Activated CD4-positive, alpha-beta T cell treated with anti-CD3 and anti-CD28 coated beads for 1 hour (primary cell): ENCODE results near the gene ARHGAP28.
"Not testable (repeated sequence)": the region's sequence is repeated elsewhere in the genome, so short reads cannot be mapped to it uniquely, and the experiment has no call there.

Experiments
- DNase-seq: peaks from one replicate; pipeline ENCODE4 v3.0.0-alpha.2; 2020

ARHGAP28 gene

DNA sequence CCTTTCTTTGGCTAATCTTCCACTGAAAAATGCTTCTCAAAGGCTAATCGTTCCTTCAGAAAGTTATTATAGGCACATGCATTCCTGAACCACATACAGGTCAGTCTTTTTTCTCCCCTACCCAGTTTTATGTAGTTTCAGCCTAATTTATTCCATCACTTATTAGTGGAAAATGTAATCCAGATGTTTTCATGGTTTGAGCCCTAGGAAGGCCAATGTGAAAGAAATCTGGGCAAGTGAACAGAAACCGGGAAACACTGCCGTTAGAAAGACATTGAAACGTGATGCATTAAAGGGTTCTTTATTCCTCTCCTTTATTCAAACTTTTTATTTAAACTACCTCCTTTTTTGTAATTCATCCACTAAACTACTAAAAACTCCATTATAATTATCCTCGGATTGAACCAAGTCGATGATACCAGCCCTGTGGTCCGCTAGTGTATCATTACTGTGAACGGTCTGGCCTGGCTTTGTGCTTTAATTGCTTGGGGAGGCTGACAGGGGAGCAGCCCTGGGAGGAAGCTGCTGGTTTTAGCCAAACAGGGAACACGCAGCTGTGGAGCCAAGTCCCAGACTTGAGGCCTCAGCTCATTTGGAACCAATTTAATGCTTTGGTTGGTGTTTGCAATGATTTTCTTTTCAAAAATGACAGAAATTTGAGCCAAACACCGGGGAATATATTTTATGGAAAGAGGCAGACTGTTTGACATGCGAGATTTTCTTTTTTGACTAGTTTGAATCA, 149.2 kb downstream of the ARHGAP28 start:
- DNase-seq, result no peak

DNA sequence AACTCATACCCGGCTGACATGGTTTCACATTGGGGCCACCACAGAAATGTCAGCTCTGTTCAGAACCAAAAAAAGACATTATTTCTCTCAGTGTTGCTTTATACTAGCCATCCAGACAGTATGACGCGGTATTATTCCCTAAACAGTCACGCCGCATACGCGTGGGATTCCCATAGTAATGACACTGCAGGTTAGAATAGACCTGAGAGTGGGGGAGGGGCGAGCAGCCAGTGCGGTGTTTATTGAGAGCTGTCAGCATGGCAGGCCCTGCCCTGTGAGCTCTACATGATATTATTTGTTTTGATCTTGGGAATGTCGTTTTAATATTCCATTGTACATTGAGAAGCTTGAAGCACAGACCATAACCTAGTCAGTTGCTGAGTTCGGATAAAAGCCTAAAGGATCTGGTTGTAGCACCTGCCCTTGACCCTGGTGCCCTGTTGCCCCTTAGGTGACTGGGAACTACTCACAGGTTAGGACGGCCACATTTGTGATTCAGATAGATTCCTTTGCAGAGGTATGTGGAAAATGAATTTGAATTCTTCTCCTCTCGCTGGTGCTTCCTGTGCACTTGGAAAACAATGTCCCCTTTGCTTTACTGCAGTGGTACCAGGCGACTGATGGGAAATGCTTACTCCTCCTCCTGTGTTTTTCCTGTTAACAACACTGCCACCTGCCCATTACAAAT, 150.1 kb downstream of the ARHGAP28 start:
- no peak for DNase-seq

DNA sequence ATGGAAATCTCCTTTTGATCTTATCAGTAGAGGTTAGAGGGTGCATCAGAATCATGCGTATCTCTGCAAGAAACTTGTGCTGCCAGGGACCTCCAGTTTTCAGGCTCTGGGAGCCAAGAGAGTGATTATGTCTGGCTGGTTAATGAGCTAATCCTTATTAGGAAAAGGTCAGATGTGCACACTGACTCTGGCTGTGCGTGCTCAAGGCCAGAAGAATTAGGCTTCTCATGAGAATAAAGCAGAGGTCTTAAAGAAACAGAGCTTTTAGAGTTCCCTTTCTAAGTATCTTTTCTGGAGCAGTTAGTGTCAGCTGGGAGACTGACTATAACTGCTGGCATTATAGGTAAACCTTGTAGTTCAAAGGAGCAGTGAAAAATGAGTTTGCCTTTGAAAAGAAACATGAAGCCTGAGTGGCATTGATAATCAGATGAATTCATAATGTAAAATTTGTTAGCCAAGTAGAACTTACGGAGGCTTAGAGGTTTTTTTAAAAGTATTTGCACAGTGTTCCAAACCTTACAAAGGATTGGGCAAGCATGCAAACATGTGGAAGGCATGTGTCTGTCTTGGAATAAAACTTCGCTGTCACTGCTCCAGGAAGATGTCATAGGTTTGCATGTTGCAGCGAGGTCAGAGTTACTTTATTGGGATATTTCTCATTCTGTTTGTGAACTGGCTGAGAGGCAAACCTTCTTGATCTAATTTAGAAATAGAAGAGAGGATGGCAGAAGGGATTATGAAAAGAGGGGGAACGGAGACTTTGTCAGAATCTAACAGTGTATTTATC, 151.7 kb downstream of the ARHGAP28 start:
- no peak for DNase-seq

DNA sequence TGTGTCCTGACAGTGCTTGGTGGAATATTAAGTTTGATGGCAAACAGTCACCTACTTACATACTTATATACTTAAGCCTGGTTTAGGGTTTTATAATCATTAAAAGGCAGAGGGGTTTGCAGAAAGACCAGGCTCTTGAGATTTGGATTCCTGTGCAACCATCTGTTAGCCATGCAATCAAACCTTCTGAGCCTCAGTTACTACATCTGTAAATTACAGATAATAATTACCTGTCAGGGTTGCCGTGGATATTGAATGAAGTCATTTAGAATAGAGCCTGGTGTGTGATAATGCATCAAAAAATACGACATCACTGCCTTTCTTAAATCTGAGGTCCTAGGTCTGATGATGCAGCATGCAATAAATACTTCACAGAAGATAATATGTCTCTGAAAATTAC, 152.9 kb downstream of the ARHGAP28 start:
- no peak for DNase-seq

DNA sequence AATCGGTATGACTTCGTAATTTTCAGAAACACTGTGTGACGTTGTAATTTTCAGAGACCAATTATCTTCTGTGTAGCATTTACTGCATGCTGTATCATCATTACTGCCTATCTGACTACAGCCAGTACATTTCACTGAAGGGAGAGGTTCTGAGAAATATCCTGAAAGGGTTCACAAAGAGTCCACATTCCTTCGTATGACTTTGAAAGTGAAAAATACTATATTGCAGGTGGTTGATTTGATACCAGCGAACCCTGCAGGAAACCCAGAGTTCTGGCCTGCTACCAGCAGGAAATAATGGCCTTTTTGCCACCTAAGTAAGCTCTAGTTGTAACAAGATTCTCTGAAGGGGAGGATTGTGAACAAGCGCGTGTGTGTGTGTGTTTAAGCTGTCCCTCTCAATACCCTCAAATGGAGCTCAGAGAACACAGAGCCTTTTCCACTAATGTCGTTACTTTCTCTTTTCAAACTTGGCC, 155.5 kb downstream of the ARHGAP28 start:
- DNase-seq, result no peak

DNA sequence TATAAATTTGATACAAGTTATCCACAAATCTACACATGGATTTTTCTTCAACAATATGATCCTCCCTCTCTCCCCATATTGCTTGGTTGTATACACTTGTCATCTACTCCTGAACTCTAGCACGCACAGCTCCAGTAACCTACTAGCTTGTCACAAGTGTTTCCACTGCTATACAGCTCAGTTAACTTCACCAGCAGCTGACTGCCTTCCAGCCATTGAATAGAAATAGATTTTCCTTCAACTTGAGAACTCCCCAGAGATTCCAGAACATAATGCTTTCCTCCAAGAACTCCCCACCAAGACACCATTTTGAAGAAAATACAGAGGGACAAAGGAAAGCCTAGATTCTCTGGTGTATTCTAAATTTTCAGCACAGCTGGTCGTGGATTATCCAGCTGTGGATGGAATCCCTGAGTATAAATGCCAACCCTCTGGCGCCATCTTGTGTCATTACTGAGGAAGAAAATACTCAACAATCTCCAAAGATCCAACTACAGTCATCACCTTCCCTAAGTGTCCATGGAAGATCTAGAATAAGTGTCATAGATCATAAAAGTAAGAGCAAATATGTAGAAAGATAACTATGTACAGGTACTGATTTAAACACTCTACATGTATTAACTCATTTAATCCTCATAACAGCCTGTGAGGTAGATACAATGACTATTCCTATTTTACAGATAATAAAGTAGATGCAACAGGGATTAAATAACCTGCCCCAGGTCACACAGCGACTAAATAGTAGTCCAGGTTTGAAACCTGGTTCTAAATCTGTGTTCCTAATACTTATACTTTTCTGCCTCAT, 156.7 kb downstream of the ARHGAP28 start:
- DNase-seq, result no peak

DNA sequence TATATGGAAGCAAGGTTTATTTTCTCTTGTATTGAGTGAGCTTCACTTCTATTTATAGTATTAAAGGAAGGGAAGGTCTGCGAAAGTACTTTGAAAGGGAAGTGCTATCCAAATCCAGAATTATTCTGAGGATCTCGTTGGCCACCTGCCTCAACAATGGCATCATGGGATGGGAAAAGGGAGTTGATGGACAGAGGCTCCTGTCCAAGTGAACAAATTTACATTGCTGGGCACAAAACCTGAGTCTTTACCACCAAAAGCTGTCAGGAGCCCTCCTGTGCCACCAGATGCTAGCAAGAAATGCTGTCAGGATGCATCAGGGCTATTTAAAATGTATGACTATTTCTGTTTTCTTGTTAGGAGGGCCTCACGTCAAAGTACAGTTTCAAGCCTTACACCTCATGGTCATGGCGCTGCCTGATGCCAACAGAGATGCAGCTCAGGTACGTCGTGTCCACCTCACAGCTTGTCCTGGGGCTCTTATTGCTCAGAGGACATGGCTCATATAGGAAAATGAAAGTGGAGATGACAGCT, 157.3 kb downstream of the ARHGAP28 start:
- no peak for DNase-seq

DNA sequence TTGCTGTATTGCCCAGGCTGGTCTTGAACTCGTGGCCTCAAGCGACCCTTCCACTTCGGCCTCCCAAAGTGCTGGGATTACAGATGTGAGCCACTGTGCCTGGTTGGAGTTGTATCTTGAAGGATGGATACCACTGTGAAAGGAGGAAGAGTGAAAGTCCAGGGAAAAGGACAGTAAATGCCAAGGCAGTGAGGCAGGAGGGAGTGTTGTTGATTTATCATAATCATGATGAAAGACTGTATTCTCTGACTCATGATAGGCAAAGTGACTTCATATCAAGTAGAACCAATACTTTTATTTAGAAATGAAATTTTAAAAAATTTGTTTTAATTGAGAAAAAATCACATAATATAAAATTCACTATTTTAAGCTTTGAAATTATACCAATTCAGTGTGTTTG, 162.3 kb downstream of the ARHGAP28 start:
- no peak for DNase-seq

DNA sequence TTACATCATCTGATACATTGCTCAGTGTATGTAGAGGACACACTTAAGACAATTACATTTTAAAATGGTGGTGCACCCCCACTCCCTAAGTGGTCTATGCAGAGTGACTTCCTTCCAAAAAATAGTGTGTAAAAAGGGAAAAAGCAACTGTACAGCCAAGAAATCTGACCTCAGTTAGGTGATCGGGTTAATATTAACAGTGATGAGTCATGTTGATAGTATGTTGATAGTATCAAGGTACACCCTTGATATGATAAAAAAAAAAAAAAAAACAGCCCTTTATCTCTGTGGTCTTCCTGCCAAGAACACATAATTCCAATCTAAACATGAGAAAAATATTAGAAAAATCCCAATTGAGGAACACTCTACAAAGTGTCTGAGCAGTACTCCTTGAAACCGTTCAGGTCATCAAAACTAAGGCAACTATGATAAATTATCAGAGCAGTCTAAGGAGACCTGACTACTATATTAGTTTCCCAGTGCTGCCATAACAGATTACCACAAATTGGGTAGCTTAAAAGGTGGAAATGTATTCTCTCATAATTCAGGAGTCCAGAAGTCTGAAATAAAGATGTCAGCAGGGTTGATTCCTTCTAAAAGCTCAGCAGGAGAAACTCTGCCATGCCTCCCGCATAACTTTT, 171.9 kb downstream of the ARHGAP28 start:
- DNase-seq, result no peak

DNA sequence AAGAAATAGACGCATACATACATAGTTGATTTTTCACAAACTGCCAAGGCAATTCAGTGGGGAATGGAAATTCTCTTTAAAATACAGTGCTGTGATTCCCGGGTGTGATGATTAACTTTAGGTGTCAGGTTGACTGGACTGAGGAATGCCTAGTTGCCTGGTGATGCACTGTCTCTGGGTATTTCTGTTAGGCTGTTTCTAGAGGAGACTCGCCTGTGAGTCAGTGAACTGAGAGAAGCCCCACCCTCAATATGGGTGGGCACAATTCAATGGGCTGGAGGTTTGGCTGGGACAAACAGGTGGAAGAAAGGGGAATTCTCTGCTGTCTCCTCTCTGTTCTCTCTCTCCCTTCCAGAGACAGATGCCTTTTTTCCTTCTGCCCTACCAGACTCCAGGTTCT, 187.6 kb downstream of the ARHGAP28 start:
- DNase-seq, result no peak

DNA sequence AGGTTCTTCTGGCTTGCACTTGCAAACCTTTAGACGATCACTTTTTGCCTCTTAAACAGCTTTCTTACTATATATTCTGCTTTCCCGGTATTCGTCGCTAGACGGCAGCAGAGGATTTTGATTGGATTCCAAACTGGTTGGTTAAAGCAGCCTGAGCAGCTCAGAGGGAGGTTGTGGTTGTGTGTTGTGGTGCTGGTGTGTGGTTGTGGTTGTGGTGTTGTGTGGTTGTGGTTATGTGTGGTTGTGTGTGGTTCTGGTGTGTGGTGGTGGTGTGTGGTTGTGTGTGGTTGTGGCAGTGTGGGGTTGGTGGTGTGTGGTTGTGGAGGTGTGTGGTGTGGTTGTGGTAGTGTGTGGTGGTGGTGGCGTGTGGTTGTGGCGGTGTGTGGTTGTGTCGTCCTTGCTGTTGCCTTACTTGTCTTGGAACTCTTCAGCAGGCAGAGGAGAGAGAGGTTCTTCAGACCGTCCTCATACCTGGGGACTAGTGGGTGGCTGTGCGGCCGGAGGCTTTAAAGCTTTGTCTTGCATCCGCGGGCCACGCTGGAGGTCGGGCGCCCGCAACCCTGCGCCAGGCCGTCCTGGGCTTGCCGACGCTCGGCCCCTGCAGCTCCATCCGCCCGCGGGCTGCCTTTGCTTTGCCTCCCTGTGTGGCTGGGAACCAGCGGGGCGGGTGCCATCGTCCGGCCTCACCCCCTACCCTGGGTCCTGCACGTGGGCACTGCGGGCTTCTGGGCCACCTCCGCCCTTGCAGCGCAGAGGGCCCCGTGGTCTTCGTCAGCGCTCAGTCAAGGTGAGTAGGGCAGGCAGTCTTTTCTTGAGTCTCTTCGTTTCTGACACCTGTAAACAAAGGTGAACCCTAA, 190.8 kb downstream of the ARHGAP28 start:
- no peak for DNase-seq

DNA sequence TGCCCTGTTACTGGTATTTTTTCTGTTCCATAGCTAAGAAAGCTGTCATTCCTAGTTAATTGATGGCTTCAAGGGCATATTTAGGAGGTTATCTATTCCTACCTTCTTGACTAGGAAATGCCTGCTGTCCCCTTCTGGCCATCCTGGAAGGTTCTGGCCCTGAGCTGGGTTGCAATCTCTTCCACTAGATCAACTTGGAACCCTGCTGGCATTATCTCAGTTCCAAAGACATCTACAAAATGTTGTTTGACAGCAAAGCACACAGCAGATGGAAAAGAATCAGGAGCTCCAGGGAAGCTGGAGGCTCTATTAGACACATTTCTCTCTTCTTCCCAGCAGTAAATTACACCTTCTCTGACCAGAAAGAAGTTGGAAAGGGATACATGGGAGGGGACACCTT, 192.1 kb downstream of the ARHGAP28 start:
- DNase-seq, result no peak

DNA sequence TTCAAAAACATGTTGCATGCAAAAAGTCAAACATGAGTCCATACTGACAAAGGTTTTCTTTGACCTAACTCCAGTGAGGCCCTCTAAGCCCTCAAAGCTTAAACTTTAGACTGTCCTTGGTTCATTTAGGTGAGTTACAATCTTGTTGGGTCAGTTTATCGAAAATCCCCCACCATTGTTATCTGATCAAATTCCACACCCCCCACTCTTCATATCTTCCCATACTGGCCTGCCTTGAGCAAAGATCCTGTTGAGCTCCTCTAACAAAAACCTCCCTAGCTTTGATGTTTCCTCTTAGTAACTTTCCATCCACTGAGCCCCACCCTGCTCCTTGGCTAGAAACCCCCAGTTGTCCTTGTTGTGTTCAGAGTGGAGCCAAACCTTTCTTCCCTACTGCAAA, 193.7 kb downstream of the ARHGAP28 start:
- no peak for DNase-seq

DNA sequence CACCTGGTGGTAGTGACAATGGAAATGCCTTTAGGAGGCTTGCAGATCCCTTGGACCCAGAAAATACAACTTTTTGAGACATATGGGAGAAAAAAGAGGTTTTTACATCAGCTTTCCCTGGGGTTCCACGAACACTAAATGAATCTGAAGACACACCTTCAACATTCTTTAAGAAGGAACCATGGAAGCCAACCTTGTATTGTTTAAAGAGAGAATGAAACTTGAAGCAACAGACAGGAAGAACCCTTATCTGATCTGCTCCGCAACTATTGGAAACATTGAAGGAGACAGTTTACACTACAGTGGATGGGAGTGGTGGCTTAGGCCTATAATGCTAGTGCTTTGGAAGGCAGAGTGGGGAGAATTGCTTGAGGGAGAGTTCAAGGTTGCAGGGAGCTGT, 197.6 kb downstream of the ARHGAP28 start:
- DNase-seq, result no peak

DNA sequence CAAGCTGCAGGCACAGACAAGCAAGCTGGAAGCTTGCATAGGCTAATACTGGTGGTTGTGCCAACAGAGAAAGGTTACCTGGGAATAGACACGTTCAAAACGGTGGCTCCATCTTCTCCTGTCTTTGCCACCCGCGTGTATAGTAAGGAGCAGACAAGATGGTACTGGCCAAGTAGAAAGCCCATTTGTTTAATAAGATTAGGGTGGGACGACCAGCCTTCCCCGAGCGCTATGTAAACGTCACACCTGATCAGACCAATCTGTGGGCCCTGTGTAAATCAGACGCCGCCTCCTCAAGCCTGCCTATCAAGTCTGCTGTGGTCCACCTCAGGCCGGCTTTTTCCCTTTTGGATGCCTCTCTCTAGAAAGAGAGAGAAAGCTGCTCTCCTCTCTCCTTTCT, 198.8 kb downstream of the ARHGAP28 start:
- DNase-seq, result no peak

DNA sequence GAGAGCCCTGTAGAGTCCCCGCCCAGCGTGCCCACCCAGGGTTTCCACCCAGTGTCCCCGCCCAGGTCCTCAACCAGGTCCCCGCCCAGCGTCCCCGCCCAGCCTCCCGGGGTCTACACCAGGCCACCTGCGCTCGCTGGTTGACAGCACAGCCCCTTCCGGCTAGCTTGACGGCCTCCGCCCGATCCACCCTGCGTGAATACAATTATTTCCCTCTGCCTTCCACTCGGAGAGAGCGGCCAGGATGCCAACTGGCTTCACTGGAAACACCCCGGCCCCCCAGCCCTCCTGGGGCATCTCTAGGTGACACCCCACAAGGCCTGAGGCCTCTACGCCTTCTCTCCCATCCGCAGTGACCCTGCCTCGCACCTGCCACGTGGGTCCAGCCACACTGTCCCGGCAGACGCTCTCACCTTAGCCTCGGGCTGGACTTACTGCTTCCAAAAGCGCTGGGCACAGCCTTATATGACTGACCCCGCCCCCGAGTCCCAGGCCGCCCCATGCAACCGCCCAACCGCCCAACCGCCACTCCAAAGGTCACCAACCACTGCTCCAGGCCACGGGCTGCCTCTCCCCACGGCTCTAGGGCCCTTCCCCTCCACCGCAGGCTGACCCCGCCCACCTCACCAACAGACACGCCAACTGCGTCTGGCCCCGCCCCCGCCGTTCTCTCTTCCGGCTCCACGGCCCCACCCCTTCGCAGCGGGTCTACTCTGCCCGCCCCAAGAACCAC, 200.0 kb downstream of the ARHGAP28 start:
- DNase-seq, result no peak

DNA sequence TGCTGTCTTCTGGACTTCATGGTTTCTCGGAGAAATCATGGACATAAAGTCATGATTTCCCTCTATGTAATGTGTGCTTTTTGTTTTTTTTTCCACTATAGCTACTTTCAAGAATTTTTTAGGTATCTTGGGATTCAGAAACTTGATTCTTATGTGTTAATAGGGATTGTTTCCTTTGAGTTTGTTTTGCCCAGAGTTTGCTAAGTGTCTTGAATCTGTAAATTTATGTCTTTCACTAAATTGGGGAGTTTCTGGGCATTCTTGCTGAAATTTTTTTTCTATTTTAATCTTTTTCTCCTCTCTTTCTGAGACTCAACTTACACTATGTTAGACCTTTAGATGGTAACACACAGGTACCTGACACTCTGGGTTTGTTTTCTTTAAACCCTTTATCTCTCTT, 205.3 kb downstream of the ARHGAP28 start:
- DNase-seq, result no peak

DNA sequence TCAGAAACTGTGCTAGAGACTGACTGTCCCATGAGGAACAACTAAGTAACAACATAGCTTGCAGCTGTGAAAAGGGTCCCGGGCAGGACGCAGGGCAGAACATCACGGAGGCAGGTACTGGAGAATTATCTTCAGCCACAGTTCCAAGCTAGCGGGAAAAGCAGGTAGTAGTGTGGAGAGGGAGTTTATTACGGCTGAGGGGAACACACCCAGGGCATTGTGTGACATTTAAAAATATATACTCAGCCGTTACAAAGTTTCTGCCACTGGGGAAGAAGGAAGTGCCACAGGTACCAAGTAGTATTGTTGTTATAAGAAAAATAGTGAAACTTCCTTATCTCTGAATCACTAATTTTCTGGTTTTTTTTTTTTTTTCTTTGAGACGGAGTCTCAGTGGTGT, 208.5 kb downstream of the ARHGAP28 start:
- no peak for DNase-seq

DNA sequence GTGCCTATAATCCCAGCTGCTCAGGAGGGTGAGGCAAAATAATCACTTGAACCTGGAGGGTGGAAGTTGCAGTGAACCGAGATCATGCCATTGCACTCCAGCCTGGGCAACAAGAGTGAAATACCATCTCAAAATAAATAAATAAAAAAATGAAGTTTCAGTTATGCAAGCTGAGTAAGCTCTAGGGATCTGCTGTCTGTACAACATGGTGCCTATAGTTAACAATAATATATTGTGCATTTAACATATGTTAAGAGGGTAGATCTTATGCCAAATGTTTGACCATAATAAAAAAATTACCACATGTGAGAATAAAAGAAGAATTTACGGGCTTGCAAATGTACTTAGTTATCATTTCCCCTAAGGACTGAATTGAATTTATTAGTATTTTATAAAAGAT, 208.9 kb downstream of the ARHGAP28 start:
- not testable (repeated sequence) for DNase-seq

DNA sequence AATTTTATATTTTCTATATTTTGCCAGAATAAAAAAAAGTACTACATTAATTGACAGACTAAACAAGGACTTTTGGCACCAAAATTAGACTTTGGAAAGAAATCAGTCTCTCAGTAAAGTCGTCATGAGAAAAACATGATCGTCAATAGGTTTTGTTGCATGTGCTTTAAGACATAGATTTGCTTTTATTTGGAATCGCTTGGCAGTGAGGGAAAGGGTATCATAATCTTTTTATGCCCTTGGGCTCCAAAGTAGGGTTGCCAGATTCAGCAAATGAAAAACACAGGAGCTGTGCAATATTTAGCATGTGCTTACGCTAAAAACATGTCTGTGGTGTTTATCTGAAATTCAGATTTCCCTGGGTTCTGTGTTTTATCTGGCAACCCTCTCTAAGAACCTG, 210.5 kb downstream of the ARHGAP28 start:
- no peak for DNase-seq
